ENCODE measurements around the gene ZNF532.

The ZNF532 gene

DNA sequence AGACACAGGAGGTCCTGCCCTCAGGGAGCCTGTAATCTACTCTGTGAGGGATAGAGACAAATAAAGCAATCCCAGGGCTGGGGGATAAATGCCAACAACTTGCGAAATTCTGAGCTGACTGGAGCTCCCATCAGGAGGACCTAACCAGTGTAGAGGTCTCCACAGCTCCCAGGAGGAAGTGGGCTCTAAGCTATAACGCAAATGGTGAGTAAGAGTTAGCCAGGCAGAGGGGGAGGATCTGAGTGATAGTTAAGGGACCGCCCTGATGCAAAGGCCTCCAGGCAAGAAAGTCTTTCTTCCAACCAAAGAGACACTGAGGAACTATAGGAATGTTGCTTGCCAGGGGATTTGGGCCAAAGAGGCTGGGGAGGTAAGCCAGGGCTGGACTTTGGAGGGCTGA, 16.0 kb upstream of the ZNF532 start:
- TF ChIP-seq, protein P1, sequence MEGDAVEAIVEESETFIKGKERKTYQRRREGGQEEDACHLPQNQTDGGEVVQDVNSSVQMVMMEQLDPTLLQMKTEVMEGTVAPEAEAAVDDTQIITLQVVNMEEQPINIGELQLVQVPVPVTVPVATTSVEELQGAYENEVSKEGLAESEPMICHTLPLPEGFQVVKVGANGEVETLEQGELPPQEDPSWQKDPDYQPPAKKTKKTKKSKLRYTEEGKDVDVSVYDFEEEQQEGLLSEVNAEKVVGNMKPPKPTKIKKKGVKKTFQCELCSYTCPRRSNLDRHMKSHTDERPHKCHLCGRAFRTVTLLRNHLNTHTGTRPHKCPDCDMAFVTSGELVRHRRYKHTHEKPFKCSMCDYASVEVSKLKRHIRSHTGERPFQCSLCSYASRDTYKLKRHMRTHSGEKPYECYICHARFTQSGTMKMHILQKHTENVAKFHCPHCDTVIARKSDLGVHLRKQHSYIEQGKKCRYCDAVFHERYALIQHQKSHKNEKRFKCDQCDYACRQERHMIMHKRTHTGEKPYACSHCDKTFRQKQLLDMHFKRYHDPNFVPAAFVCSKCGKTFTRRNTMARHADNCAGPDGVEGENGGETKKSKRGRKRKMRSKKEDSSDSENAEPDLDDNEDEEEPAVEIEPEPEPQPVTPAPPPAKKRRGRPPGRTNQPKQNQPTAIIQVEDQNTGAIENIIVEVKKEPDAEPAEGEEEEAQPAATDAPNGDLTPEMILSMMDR (IDR thresholded peaks at IDR 0.05; ENCODE audit: low read length) = no peak
- TF ChIP-seq EZH2 (IDR thresholded peaks at IDR 0.05; ENCODE audit: borderline replicate concordance, low read length) = no peak
- H3K4me2 ChIP-seq (ENCODE audit: low read length) = no peak overlapping the region
- no peaks in the 10 kb centered on the region for H3K79me2 ChIP-seq (ENCODE audit: insufficient read depth, low read length)
- no peak overlapping the region for H3K27ac ChIP-seq (ENCODE audit: low read depth, low read length, poor library complexity, severe bottlenecking)
- H3F3A ChIP-seq (ENCODE audit: insufficient read depth, low read length) = no peaks in the 10 kb centered on the region
- H3K9me2 ChIP-seq (ENCODE audit: low read depth, low read length) = no peaks in the 10 kb centered on the region
- peaks cover 18% of the 10 kb centered on the region for H3K4me1 ChIP-seq (ENCODE audit: insufficient read depth, low read length, severe bottlenecking)
- H3K9ac ChIP-seq (ENCODE audit: low read length) = no peak overlapping the region
- peaks cover 6% of the 10 kb centered on the region; the same call in 1 of the 2 replicates for H3K27me3 ChIP-seq (ENCODE audit: insufficient read depth, low read length)
- no peak overlapping the region for H2AFZ ChIP-seq (ENCODE audit: low read length)
- no peaks in the 10 kb centered on the region for H3K9me3 ChIP-seq (ENCODE audit: low read length)
- H3K36me3 ChIP-seq (ENCODE audit: insufficient read depth, low read length) = peaks cover 6% of the 10 kb centered on the region; the same call in 1 of the 2 replicates
- no peaks in the 10 kb centered on the region for H4K20me1 ChIP-seq (ENCODE audit: insufficient read depth, low read length)
- H3K4me3 ChIP-seq (ENCODE audit: low read depth, low read length, poor library complexity, severe bottlenecking) = no peak overlapping the region

DNA sequence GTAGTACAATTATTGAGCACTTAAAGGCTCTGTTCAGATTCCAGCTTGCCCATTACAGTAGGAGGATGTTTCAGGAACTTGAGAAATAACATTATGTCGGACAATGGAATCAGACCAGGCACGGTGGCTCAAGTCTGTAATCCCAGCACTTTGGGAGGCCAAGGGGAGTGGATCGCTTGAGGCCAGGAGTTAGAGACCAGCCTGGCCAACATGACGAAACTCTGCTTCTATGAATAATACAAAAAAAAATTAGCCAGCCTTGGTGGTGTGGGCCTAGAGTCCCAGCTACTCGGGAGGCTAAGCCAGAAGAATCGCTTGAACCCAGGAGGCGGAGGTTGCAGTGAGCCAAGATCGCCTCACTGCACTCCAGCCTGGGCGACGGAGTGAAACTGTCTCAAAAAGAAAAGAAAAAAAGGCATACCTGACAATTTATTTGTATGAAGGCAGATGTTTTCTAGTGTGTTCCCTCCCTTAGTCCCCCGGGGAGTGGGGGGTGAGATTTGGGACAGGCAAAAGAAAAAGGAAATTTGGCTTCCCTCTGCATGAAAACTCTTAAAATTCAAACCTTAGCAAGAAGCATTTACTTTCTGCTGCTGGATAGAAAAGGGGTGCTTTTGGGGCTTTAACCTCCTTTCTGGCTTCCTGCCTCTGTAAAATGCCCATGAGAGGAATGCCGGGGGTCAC, 13.7 kb upstream of the ZNF532 start:
- TF ChIP-seq, protein P1 (IDR thresholded peaks at IDR 0.05; ENCODE audit: low read length) = no peak
- no peak for TF ChIP-seq EZH2 (IDR thresholded peaks at IDR 0.05; ENCODE audit: borderline replicate concordance, low read length)
- no peak overlapping the region for H2AFZ ChIP-seq (ENCODE audit: low read length)
- H3K27me3 ChIP-seq (ENCODE audit: insufficient read depth, low read length) = peaks cover 6% of the 10 kb centered on the region; the same call in 1 of the 2 replicates
- no peak overlapping the region for H3K4me3 ChIP-seq (ENCODE audit: low read depth, low read length, poor library complexity, severe bottlenecking)
- H3K79me2 ChIP-seq (ENCODE audit: insufficient read depth, low read length) = no peaks in the 10 kb centered on the region
- no peaks in the 10 kb centered on the region for H3K9me2 ChIP-seq (ENCODE audit: low read depth, low read length)
- H3K4me1 ChIP-seq (ENCODE audit: insufficient read depth, low read length, severe bottlenecking) = peaks cover 18% of the 10 kb centered on the region
- H3F3A ChIP-seq (ENCODE audit: insufficient read depth, low read length) = no peaks in the 10 kb centered on the region
- no peak overlapping the region for H3K9ac ChIP-seq (ENCODE audit: low read length)
- no peaks in the 10 kb centered on the region for H4K20me1 ChIP-seq (ENCODE audit: insufficient read depth, low read length)
- H3K36me3 ChIP-seq (ENCODE audit: insufficient read depth, low read length) = peaks cover 6% of the 10 kb centered on the region; the same call in 1 of the 2 replicates
- H3K4me2 ChIP-seq (ENCODE audit: low read length) = no peak overlapping the region
- no peak overlapping the region for H3K27ac ChIP-seq (ENCODE audit: low read depth, low read length, poor library complexity, severe bottlenecking)
- no peaks in the 10 kb centered on the region for H3K9me3 ChIP-seq (ENCODE audit: low read length)

DNA sequence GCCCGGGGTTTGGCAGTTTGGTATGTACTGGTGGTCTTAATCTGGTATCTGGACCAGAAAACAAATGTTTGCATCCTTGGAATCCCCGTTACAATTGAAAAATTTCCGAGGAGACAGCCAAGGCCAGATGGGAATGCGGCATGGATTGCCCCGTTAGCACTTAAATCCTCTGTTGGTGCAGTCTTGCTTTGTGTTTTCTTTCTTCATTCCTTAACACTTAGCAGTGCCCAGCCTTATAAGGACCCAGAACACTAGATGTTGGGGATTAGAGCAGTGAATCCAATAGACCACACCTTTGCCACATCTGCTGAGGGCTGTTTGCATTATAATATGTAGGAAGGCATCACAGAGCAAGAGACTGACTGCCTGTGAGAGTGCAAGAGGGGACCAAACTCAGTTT, 12.8 kb upstream of the ZNF532 start:
- no peaks in the 10 kb centered on the region for H3F3A ChIP-seq (ENCODE audit: insufficient read depth, low read length)
- no peak overlapping the region for H3K27ac ChIP-seq (ENCODE audit: low read depth, low read length, poor library complexity, severe bottlenecking)
- no peak overlapping the region for H3K4me2 ChIP-seq (ENCODE audit: low read length)
- H3K9ac ChIP-seq (ENCODE audit: low read length) = no peak overlapping the region
- TF ChIP-seq, protein P1 (IDR thresholded peaks at IDR 0.05; ENCODE audit: low read length) = no peak
- TF ChIP-seq EZH2 (IDR thresholded peaks at IDR 0.05; ENCODE audit: borderline replicate concordance, low read length) = no peak
- H2AFZ ChIP-seq (ENCODE audit: low read length) = no peak overlapping the region
- H3K27me3 ChIP-seq (ENCODE audit: insufficient read depth, low read length) = peaks cover 6% of the 10 kb centered on the region; the same call in 1 of the 2 replicates
- no peaks in the 10 kb centered on the region for H3K9me3 ChIP-seq (ENCODE audit: low read length)
- H3K4me3 ChIP-seq (ENCODE audit: low read depth, low read length, poor library complexity, severe bottlenecking) = no peak overlapping the region
- H3K9me2 ChIP-seq (ENCODE audit: low read depth, low read length) = no peaks in the 10 kb centered on the region
- H3K4me1 ChIP-seq (ENCODE audit: insufficient read depth, low read length, severe bottlenecking) = peaks cover 18% of the 10 kb centered on the region
- no peaks in the 10 kb centered on the region for H3K79me2 ChIP-seq (ENCODE audit: insufficient read depth, low read length)
- H4K20me1 ChIP-seq (ENCODE audit: insufficient read depth, low read length) = no peaks in the 10 kb centered on the region
- peaks cover 6% of the 10 kb centered on the region; the same call in 1 of the 2 replicates for H3K36me3 ChIP-seq (ENCODE audit: insufficient read depth, low read length)

Data from OCI-LY1 (cell line).